ENCODE data around the gene KRT75. TPM values are rescaled to one million over a fixed set of nuclear protein-coding genes. Genes with fewer than 3 reads are reported as not detected.

Gene KRT75
- total RNA-seq, 1 experiment from 2014 or later = not detected

DNA sequence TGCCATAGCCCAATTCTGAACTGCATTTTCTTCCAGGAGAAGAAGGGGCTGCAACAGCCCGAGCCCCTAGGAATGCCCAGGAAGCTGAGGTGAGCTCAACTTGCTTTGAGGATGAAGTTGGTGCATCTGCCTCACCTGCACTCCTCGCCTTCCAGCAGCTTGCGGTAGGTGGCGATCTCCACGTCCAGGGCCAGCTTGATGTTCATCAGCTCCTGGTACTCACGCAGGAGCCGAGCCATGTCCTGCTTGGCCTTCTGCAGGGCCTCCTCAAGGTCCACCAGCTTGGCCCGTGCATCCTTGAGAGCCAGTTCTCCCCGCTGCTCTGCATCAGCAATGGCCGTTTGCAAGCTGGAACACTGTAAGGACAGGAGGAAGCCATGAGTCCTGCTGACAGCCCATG lies 6.0 kb downstream of the KRT75 start:
- Histone ChIP-seq H4K20me1 (ENCODE audit: insufficient read depth) (no peaks in the 10 kb centered on the region), H3K4me3 (no peak overlapping the region), H3K9me3 (ENCODE audit: insufficient read depth, low read depth) (no peaks in the 10 kb centered on the region), H3K4me1 (replicated peaks; ENCODE audit: insufficient read depth) (no peaks in the 10 kb centered on the region), H3K79me2 (ENCODE audit: low read depth) (no peaks in the 10 kb centered on the region), H3K36me3 (ENCODE audit: low read depth) (no peaks in the 10 kb centered on the region), H3K27ac (no peak overlapping the region), H3K27me3 (ENCODE audit: insufficient read depth, low read depth) (no peaks in the 10 kb centered on the region), H3K9me2 (ENCODE audit: insufficient read depth) (no peaks in the 10 kb centered on the region), H2AFZ (no peak overlapping the region), H3F3A (ENCODE audit: insufficient read depth, low read depth) (no peaks in the 10 kb centered on the region), H3K4me2 (no peak overlapping the region)
- BruUV-seq (replicated peaks) = no TSS peak
- CTCF ChIA-PET = no interaction called here
- TF ChIP-seq EZH2 (IDR thresholded peaks at IDR 0.05; ENCODE audit: low read depth) = no peak
- TF ChIP-seq, protein P1, sequence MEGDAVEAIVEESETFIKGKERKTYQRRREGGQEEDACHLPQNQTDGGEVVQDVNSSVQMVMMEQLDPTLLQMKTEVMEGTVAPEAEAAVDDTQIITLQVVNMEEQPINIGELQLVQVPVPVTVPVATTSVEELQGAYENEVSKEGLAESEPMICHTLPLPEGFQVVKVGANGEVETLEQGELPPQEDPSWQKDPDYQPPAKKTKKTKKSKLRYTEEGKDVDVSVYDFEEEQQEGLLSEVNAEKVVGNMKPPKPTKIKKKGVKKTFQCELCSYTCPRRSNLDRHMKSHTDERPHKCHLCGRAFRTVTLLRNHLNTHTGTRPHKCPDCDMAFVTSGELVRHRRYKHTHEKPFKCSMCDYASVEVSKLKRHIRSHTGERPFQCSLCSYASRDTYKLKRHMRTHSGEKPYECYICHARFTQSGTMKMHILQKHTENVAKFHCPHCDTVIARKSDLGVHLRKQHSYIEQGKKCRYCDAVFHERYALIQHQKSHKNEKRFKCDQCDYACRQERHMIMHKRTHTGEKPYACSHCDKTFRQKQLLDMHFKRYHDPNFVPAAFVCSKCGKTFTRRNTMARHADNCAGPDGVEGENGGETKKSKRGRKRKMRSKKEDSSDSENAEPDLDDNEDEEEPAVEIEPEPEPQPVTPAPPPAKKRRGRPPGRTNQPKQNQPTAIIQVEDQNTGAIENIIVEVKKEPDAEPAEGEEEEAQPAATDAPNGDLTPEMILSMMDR (conservative IDR thresholded peaks at IDR 0.05) = no peak
- no peak for DNase-seq
- POLR2A ChIA-PET (ENCODE audit: unreplicated experiment) = no interaction called here
- intact Hi-C loops (cut with micrococcal nuclease; ENCODE audit: unreplicated experiment) = no loop called here

DNA sequence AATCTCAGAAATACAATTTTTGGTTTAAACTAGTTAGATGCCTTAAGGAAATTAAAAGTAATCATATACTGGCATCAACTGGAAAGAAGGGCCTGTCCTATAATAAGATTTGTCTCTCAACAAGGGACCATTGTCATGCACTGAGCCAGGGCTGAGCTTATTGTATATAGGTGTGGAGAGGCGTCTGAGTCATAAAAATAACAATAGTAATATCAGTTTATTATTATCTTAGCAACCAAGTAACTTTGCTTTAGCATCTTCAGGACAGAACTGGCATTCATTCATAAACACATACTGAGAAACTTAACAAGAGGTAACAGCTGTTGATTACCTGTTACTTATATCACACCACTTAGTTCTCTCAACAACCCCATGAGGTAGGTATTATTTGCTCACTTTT lies 7.1 kb downstream of the KRT75 start:
- CTCF ChIA-PET = no interaction called here
- Histone ChIP-seq H3K79me2 (ENCODE audit: low read depth) (no peaks in the 10 kb centered on the region), H2AFZ (no peak overlapping the region), H3K27ac (no peak overlapping the region), H3K4me3 (no peak overlapping the region), H3K36me3 (ENCODE audit: low read depth) (no peaks in the 10 kb centered on the region), H3F3A (ENCODE audit: insufficient read depth, low read depth) (no peaks in the 10 kb centered on the region), H3K9me2 (ENCODE audit: insufficient read depth) (no peaks in the 10 kb centered on the region), H3K27me3 (ENCODE audit: insufficient read depth, low read depth) (no peaks in the 10 kb centered on the region), H4K20me1 (ENCODE audit: insufficient read depth) (no peaks in the 10 kb centered on the region), H3K4me2 (no peak overlapping the region), H3K4me1 (replicated peaks; ENCODE audit: insufficient read depth) (no peaks in the 10 kb centered on the region), H3K9me3 (ENCODE audit: insufficient read depth, low read depth) (no peaks in the 10 kb centered on the region)
- TF ChIP-seq EZH2 (IDR thresholded peaks at IDR 0.05; ENCODE audit: low read depth) = no peak
- TF ChIP-seq, protein P1 (conservative IDR thresholded peaks at IDR 0.05) = no peak
- intact Hi-C loops (cut with micrococcal nuclease; ENCODE audit: unreplicated experiment) = no loop called here
- DNase-seq = no peak
- BruUV-seq (replicated peaks) = no TSS peak
- POLR2A ChIA-PET (ENCODE audit: unreplicated experiment) = no interaction called here

DNA sequence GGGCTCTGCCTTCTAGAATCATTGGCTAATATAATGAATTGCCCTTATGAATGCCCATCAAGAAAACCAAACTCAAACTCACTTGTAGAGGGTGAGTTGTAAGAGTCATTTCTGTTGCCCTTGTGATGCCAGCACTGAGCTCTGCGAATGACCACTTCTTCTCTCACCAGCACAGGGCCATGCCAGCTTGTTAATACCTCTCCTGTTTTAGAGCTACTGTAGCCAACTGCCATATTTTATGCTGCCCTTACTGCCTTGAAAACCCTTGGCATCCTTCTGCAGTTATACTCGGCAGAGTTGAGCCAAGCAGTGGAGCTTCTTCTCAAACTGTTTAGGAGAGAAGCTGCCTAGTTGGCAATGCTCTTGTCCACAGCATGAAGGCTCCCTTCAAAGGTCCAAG lies 8.1 kb downstream of the KRT75 start:
- no peaks in the 10 kb centered on the region for H3K4me1 ChIP-seq (replicated peaks; ENCODE audit: insufficient read depth)
- TF ChIP-seq, protein P1 (conservative IDR thresholded peaks at IDR 0.05) = no peak
- TF ChIP-seq EZH2 (IDR thresholded peaks at IDR 0.05; ENCODE audit: low read depth) = no peak
- BruUV-seq (replicated peaks) = no TSS peak
- H3K27me3 ChIP-seq (ENCODE audit: insufficient read depth, low read depth) = no peaks in the 10 kb centered on the region
- H3K36me3 ChIP-seq (ENCODE audit: low read depth) = no peaks in the 10 kb centered on the region
- ChIA-PET CTCF (interaction anchor here (0.7 kb wide), 2 partner anchors 9 to 452 kb away, joined by 3 read pairs; no protein-coding TSS in a partner anchor), POLR2A (ENCODE audit: unreplicated experiment) (no interaction called here)
- H3K4me2 ChIP-seq = no peak overlapping the region
- H3F3A ChIP-seq (ENCODE audit: insufficient read depth, low read depth) = no peaks in the 10 kb centered on the region
- H3K9me3 ChIP-seq (ENCODE audit: insufficient read depth, low read depth) = no peaks in the 10 kb centered on the region
- H3K27ac ChIP-seq = no peak overlapping the region
- intact Hi-C loops (cut with micrococcal nuclease; ENCODE audit: unreplicated experiment) = no loop called here
- no peak overlapping the region for H2AFZ ChIP-seq
- no peaks in the 10 kb centered on the region for H3K9me2 ChIP-seq (ENCODE audit: insufficient read depth)
- H4K20me1 ChIP-seq (ENCODE audit: insufficient read depth) = no peaks in the 10 kb centered on the region
- no peak for DNase-seq
- H3K4me3 ChIP-seq = no peak overlapping the region
- H3K79me2 ChIP-seq (ENCODE audit: low read depth) = no peaks in the 10 kb centered on the region

Data from PC-9 (cell line).